SH-SY5Y (cell line): ENCODE data around the gene CISH.

Experiments
- GATA2 ChIP-seq: IDR thresholded peaks from 2 replicates; pipeline ENCODE4 v1.6.1; 2011; ENCODE audit warnings: mild to moderate bottlenecking, low read depth, low read length
- GATA3 ChIP-seq: IDR thresholded peaks from 2 replicates; pipeline ENCODE4 v1.6.1; 2011; ENCODE audit warnings: low read depth, mild to moderate bottlenecking, low read length, moderate library complexity

GRCh38 chr3:50564321-50564720 is 47.3 kb downstream of the CISH start:
- TF ChIP-seq GATA3 (no peak), GATA2 (no peak)
